AG04450 (cell line): Measurements from ENCODE around the gene SELENBP1. TPM values are rescaled to one million over a fixed set of nuclear protein-coding genes. Genes with fewer than 3 reads are reported as not detected.
"Not testable (repeated sequence)": the region's sequence is repeated elsewhere in the genome, so short reads cannot be mapped to it uniquely, and the experiment has no call there.

ENCODE experiments used
- CTCF ChIA-PET: fragments of 300-600, 350-600 bp; formaldehyde crosslinking; extraction: SDS; loops from one replicate; lab custom pipeline; 2022; ENCODE audit warnings: antibody characterized with exemption, inconsistent platforms; lab: Charles Lee
- POLR2A ChIA-PET: fragments of 350-600 bp; formaldehyde crosslinking; extraction: SDS; loops from one replicate; lab custom pipeline; 2021; ENCODE audit warnings: antibody characterized with exemption, inconsistent platforms; lab: Yijun Ruan, JAX
- DNase-seq: peaks from one replicate; pipeline ENCODE4 v3.0.0-alpha.2; 2011; ENCODE audit warnings: low read depth, low spot score
- H3K27ac ChIP-seq: one replicate; pipeline ENCODE4 v1.5.1; 2012; ENCODE audit warnings: low read depth, low read length, control low read depth
- H3K27me3 ChIP-seq: one replicate; pipeline ENCODE4 v1.6.0; 2012; ENCODE audit warnings: low read length; ENCODE audit not compliant: control insufficient read depth, insufficient read depth
- H3K4me3 ChIP-seq: 2 replicates; pipeline ENCODE4 v1.5.1; 2011; ENCODE audit warnings: mild to moderate bottlenecking, low read depth, low read length, control low read depth
- H3K9me3 ChIP-seq: 2 replicates; pipeline ENCODE4 v1.5.1; 2012; ENCODE audit warnings: low read length; ENCODE audit not compliant: control insufficient read depth, insufficient read depth
- polyA plus RNA-seq: library from polyadenylated mRNA; depleted of rRNA; stranded (reverse); fragments of >200 nt; gene quantifications from 2 replicates; pipeline ENCODE4 v1.2.3, GENCODE V29; 2011
- TF ChIP-seq, protein P1 (sequence below): IDR thresholded peaks from 2 replicates; pipeline ENCODE4 v1.5.1; 2011; ENCODE audit warnings: low read depth, low read length, control low read depth, inconsistent platforms

Gene SELENBP1
- polyA plus RNA-seq, 1 experiment = 85.0 TPM

DNA sequence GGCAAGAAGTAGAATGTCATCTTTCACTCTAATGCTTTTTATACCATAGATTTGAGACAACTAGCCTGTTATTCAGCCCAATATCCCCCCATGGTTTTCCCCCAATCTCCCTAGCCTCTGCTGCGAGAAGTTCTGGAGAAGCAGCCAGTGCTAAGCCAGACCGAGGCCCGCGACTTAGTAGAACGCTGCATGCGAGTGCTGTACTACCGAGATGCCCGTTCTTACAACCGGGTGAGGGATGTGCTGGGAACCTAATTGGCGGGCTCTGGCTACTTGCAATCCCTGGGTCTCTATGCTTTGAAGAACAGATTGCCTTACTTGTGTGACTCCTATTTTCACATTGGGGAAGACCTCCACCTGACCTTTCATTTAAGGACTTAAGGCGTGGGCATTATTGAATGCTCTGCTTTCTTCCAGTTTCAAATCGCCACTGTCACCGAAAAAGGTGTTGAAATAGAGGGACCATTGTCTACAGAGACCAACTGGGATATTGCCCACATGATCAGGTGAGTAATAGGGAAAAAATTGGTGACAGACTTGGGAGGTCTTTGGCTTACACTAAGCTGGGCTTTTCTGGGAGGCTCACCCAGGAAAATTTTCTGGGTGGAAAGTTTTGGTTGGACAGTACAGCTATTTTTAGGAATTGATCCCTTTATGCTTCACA, 28.8 kb upstream of the SELENBP1 start:
- DNase-seq = no peak
- ChIA-PET CTCF (interaction anchor here (1.0 to 4.5 kb wide), 2 partner anchors 61 to 91 kb away, joined by 3 to 16 read pairs; no protein-coding TSS in a partner anchor), POLR2A (no interaction called here)
- Histone ChIP-seq H3K9me3 (peaks cover 4% of the 10 kb centered on the region; the same call in 1 of the 2 replicates), H3K27ac (no peak overlapping the region), H3K4me3 (no peak overlapping the region), H3K27me3 (no peaks in the 10 kb centered on the region)
- TF ChIP-seq, protein P1, sequence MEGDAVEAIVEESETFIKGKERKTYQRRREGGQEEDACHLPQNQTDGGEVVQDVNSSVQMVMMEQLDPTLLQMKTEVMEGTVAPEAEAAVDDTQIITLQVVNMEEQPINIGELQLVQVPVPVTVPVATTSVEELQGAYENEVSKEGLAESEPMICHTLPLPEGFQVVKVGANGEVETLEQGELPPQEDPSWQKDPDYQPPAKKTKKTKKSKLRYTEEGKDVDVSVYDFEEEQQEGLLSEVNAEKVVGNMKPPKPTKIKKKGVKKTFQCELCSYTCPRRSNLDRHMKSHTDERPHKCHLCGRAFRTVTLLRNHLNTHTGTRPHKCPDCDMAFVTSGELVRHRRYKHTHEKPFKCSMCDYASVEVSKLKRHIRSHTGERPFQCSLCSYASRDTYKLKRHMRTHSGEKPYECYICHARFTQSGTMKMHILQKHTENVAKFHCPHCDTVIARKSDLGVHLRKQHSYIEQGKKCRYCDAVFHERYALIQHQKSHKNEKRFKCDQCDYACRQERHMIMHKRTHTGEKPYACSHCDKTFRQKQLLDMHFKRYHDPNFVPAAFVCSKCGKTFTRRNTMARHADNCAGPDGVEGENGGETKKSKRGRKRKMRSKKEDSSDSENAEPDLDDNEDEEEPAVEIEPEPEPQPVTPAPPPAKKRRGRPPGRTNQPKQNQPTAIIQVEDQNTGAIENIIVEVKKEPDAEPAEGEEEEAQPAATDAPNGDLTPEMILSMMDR = no peak

DNA sequence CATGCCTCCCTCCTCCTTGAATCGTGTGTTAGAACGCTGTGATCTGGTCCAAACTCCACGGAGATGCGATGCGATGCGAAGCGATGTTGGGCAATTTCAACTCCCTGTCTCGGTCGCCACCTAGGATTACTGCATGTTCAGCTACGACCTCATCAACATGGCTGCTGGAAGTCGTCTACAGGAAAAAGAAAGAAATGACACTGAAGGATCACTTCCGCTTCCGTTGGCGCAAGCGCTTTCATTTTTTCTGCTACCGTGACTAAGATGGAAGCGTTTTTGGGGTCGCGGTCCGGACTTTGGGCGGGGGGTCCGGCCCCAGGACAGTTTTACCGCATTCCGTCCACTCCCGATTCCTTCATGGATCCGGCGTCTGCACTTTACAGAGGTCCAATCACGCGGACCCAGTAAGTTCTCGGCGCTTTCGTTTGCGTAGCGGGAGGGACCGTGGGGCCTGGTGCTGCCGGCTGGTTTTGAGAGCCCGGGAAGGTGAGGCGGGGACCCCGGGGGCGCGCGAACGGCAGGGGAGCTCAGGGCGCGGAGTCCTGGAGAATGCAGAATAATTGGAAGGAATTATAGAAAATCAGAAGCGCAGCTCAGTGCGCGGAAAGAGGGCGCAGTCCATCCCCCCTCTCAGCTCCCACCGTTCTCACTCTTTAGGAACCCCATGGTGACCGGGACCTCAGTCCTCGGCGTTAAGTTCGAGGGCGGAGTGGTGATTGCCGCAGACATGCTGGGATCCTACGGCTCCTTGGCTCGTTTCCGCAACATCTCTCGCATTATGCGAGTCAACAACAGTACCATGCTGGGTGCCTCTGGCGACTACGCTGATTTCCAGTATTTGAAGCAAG, 27.0 kb upstream of the SELENBP1 start, which contains the start of gene PSMB4:
TSS of gene PSMB4 (plus strand) at position 250 of the 848 bp plus-strand sequence. CDS start at position 265, 15 bp downstream.
- TF ChIP-seq, protein P1 = peak; percentile 28; the same call in 1 of the 2 replicates
- Histone ChIP-seq H3K27me3 (no peaks in the 10 kb centered on the region), H3K4me3 (peak within 1 kb of the TSS; percentile 97), H3K9me3 (peaks cover 4% of the 10 kb centered on the region; the same call in 1 of the 2 replicates), H3K27ac (peak within 1 kb of the TSS; percentile 81)
- DNase-seq = peak; percentile 82
- ChIA-PET POLR2A (interaction anchor here (0.5 to 2.2 kb wide), 11 partner anchors 15 to 148 kb away, joined by 3 to 9 read pairs (median 4); partner anchors contain the start of gene PI4KB), CTCF (interaction anchor here (0.7 to 2.1 kb wide), 6 partner anchors 13 to 99 kb away, joined by 3 to 11 read pairs (median 3); no protein-coding TSS in a partner anchor)

DNA sequence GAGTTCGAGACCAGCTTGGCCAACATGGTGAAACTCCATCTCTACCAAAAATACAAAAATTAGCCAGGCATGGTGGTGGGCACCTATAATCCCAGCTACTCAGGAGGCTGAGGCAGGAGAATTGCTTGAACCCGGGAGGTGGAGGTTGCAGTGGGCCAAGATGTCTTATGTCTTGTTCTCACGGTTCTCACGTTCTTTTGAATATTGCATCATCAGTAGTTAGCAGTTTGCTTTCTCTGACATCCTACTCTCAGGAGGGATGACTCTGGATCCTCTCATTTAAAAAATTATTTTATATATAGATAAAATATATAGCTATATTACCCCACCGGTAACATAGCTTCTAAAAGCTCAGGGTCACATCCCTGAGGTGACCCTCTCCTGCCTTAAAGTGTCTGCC, 23.8 kb upstream of the SELENBP1 start:
- CTCF ChIA-PET = interaction anchor here (1.0 to 1.2 kb wide), 2 partner anchors 55 to 95 kb away, joined by 3 to 5 read pairs; no protein-coding TSS in a partner anchor
- H3K4me3 ChIP-seq, DNase-seq, H3K9me3 ChIP-seq, POLR2A ChIA-PET, H3K27ac ChIP-seq, H3K27me3 ChIP-seq: not testable (repeated sequence)

DNA sequence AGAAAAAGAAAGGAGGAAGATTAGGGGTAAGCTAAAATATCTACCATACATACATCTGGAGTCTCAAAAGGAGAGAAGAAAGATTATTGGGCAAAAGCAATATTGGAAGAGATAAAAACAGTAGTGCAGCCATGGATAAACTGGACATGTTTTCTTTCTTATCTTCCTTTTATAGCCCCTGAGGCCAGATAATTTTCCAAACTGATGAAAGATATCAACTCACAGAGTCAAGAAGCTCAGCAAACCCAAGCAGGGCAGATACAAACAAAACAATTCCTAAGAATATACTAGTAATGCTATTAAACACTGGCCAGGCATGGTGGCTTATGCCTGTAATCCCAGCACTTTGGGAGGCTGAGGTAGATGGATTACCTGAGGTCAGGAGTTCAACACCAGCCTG, 21.1 kb upstream of the SELENBP1 start:
- H3K27me3 ChIP-seq = peaks cover 7% of the 10 kb centered on the region
- no peak overlapping the region for H3K4me3 ChIP-seq
- DNase-seq = no peak
- TF ChIP-seq, protein P1 = no peak
- no peak overlapping the region for H3K27ac ChIP-seq
- H3K9me3 ChIP-seq = no peaks in the 10 kb centered on the region; the same call in 1 of the 2 replicates
- ChIA-PET CTCF (no interaction called here), POLR2A (interaction anchor here (0.5 kb wide), 1 partner anchor 193 kb away, joined by 3 read pairs; no protein-coding TSS in a partner anchor)

DNA sequence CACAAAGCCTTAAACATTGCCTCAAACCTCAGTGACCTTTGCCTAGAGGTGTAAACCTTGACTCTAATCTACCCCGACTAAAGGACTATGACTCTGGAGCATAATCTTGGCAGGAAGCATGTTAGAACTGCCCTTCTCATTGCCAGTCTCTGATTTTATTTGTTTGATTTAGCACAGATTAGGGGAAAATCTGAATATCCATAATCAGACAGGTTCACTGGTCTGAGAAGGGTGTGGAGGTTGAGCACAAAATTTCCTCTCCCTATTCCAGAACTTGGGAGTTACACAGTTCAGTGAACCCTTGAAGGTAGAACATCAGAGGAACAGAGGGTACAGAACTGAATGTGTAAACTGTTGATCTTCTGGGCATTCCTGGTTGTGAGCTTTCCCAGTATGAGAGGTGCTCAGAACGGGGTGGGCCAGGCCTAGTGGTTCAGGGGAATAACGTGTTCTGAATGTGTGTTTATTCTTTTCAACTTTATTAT, 18.6 kb upstream of the SELENBP1 start:
- POLR2A ChIA-PET = no interaction called here
- Histone ChIP-seq H3K9me3 (no peaks in the 10 kb centered on the region; the same call in 1 of the 2 replicates), H3K4me3 (no peak overlapping the region), H3K27me3 (peaks cover 7% of the 10 kb centered on the region), H3K27ac (no peak overlapping the region)
- DNase-seq = no peak
- TF ChIP-seq, protein P1 = no peak
- CTCF ChIA-PET = interaction anchor here (0.6 kb wide), 1 partner anchor 39 kb away, joined by 3 read pairs; no protein-coding TSS in a partner anchor

DNA sequence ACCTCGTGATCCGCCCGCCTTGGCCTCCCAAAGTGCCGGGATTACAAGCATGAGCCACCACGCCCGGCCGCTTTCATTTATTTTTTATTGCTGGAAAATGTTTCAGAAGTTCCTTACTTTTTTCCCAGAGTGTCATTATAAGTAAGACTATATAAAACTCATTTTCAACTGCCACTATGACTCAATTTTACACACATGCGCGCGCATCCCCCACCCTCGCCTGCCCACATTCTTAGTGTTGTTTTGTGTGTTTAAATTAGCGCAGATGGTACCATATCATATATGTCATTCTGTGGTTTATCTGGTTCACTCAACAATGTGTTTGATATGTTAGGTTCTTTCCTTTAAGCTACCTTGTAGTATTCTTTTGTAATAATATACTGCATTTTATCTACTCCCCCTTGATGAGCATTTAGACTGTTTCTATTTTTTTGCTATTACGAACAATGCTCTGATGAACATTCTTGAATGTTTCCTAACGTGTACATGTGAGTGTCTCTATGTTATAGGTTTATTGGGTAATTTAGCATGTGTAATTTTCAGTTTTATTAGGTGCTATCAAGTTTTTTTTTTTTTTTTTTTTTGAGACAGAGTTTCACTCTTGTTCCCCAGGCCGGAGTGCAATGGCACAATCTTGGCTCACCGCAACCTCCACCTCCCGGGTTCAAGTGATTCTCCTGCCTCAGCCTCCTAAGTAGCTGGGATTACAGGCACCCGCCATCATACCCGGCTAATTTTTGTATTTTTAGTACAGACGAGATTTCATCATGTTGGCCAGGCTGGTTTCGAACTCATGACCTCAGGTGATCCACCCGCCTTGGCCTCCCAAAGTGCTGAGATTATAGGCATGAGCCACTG, 17.9 kb upstream of the SELENBP1 start:
- DNase-seq, H3K9me3 ChIP-seq, H3K27ac ChIP-seq, H3K27me3 ChIP-seq, POLR2A ChIA-PET, H3K4me3 ChIP-seq: not testable (repeated sequence)
- CTCF ChIA-PET = interaction anchor here (0.6 kb wide), 1 partner anchor 38 kb away, joined by 3 read pairs; no protein-coding TSS in a partner anchor
